GM23338 (cell line): ENCODE measurements around the gene ZDHHC7.
A peak's percentile ranks its signal among the peaks of the same experiment; 100 is the strongest.

Experiments used
- CREB1 ChIP-seq: fragments of 250-450 bp; sonication (Bioruptor Pico); IDR thresholded peaks from 2 replicates; pipeline ENCODE4 v1.5.0; 2020; ENCODE audit warnings: low read depth, mild to moderate bottlenecking, moderate library complexity
- ETS1 ChIP-seq: IDR thresholded peaks from 2 replicates; pipeline ENCODE4 v1.6.1; 2016; ENCODE audit warnings: antibody characterized with exemption
- EZH2 ChIP-seq: fragments of 200-600 bp; sonication (generic); IDR thresholded peaks from one replicate; pipeline ENCODE4 v1.8.0; 2017; ENCODE audit warnings: antibody characterized with exemption, mild to moderate bottlenecking, low read depth; ENCODE audit not compliant: unreplicated experiment
- EZH2phosphoT487 ChIP-seq: fragments of 200-600 bp; sonication (generic); IDR thresholded peaks from one replicate; pipeline ENCODE4 v1.8.1; 2018; ENCODE audit warnings: antibody characterized with exemption; ENCODE audit not compliant: unreplicated experiment
- JUNB ChIP-seq: IDR thresholded peaks from one replicate; pipeline ENCODE4 v1.6.1; 2016; ENCODE audit warnings: antibody characterized with exemption; ENCODE audit not compliant: unreplicated experiment
- POLR2AphosphoS5 ChIP-seq: IDR thresholded peaks from 2 replicates; pipeline ENCODE4 v1.6.1; 2016; ENCODE audit warnings: antibody characterized with exemption, low read depth
- REST ChIP-seq: IDR thresholded peaks from one replicate; pipeline ENCODE4 v1.6.1; 2018; ENCODE audit warnings: antibody characterized with exemption; ENCODE audit not compliant: unreplicated experiment
- ZNF331 ChIP-seq: fragments of 250-450 bp; sonication (Bioruptor Pico); IDR thresholded peaks from 2 replicates; pipeline ENCODE4 v1.5.0; 2020; ENCODE audit warnings: low read depth, mild to moderate bottlenecking, moderate library complexity
- TF ChIP-seq, protein P1 (sequence below), 2 experiments: fragments of 200-600 bp in 1 of 2; sonication (generic) in 1 of 2; conservative IDR thresholded peaks; 2 replicates each; pipeline versions ENCODE4 v1.5.1 to v1.6.1; 2016 to 2017; ENCODE audit warnings: antibody characterized with exemption in 2 of 2, low read depth in 2 of 2, mild to moderate bottlenecking in 2 of 2, moderate library complexity in 1 of 2

GRCh38 chr16:85010931-85011845 is at the start of gene ZDHHC7:
- TF ChIP-seq, protein P1, sequence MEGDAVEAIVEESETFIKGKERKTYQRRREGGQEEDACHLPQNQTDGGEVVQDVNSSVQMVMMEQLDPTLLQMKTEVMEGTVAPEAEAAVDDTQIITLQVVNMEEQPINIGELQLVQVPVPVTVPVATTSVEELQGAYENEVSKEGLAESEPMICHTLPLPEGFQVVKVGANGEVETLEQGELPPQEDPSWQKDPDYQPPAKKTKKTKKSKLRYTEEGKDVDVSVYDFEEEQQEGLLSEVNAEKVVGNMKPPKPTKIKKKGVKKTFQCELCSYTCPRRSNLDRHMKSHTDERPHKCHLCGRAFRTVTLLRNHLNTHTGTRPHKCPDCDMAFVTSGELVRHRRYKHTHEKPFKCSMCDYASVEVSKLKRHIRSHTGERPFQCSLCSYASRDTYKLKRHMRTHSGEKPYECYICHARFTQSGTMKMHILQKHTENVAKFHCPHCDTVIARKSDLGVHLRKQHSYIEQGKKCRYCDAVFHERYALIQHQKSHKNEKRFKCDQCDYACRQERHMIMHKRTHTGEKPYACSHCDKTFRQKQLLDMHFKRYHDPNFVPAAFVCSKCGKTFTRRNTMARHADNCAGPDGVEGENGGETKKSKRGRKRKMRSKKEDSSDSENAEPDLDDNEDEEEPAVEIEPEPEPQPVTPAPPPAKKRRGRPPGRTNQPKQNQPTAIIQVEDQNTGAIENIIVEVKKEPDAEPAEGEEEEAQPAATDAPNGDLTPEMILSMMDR (conservative IDR thresholded peaks at IDR 0.05; ENCODE audit: low read depth in 2 of 2), result no peak
- TF ChIP-seq EZH2 (no peak), POLR2AphosphoS5 (peak; percentile 96), EZH2phosphoT487 (no peak), REST (no peak), JUNB (no peak), ZNF331 (no peak), CREB1 (CRISPR knock-in tag) (peak; percentile 99), ETS1 (peak; percentile 62; the same call in 1 of the 2 replicates)
